Keratinocyte (primary cell): ENCODE results near the gene STAC2. TPM values are rescaled to one million over a fixed set of nuclear protein-coding genes. Genes with fewer than 3 reads are reported as not detected.
"Not testable (repeated sequence)": the region's sequence is repeated elsewhere in the genome, so short reads cannot be mapped to it uniquely, and the experiment has no call there.

Experiments
- DNase-seq: peaks from one replicate; pipeline ENCODE4 v3.0.0-alpha.2; 2011; ENCODE audit warnings: low read depth, missing footprints, low spot score
- FAIRE-seq: peaks from 2 replicates; lab custom pipeline; 2011; peaks lifted over from hg19 to GRCh38; lab: Jason Lieb, UNC
- H2AFZ ChIP-seq: 2 replicates; pipeline ENCODE4 v1.6.0; 2012; ENCODE audit warnings: low read length, control low read depth, inconsistent platforms; ENCODE audit not compliant: control insufficient read depth
- H3K27ac ChIP-seq: 2 replicates; pipeline ENCODE4 v1.5.1; 2011; ENCODE audit warnings: low read length; ENCODE audit not compliant: control insufficient read depth, insufficient read depth
- H3K27me3 ChIP-seq: 3 replicates; pipeline ENCODE4 v1.6.0; 2011; ENCODE audit warnings: low read length; ENCODE audit not compliant: control insufficient read depth, insufficient read depth; ENCODE audit errors: extremely low read depth
- H3K36me3 ChIP-seq, 2 experiments: 2 replicates in 1 of 2; 3 replicates in 1 of 2; pipeline ENCODE4 v1.5.1; 2011; ENCODE audit warnings: low read length in 2 of 2, mild to moderate bottlenecking in 1 of 2; ENCODE audit not compliant: control insufficient read depth in 2 of 2, insufficient read depth in 2 of 2; ENCODE audit errors: extremely low read depth in 1 of 2
- H3K4me1 ChIP-seq: 3 replicates; pipeline ENCODE4 v1.5.1; 2011; ENCODE audit warnings: low read length; ENCODE audit not compliant: control insufficient read depth, insufficient read depth; ENCODE audit errors: extremely low read depth
- H3K4me2 ChIP-seq: 3 replicates; pipeline ENCODE4 v1.6.0; 2011; ENCODE audit warnings: low read depth, low read length; ENCODE audit not compliant: control insufficient read depth, insufficient read depth; ENCODE audit errors: extremely low read depth
- H3K4me3 ChIP-seq, 3 experiments: fragments of 200-600 bp in 1 of 3; sonication (generic) in 1 of 3; 2 replicates in 2 of 3; 3 replicates in 1 of 3; pipeline ENCODE4 v1.5.1; 2011 to 2016; ENCODE audit warnings: low read length in 3 of 3, mild to moderate bottlenecking in 3 of 3, control low read depth in 2 of 3, inconsistent platforms in 1 of 3, low read depth in 1 of 3, mixed read lengths in 1 of 3, mixed run types in 1 of 3, moderate library complexity in 1 of 3; ENCODE audit not compliant: control insufficient read depth in 2 of 3, insufficient read depth in 2 of 3; ENCODE audit errors: extremely low read depth in 1 of 3
- H3K79me2 ChIP-seq: 2 replicates; pipeline ENCODE4 v1.6.0; 2012; ENCODE audit warnings: low read length; ENCODE audit not compliant: control insufficient read depth, insufficient read depth
- H3K9ac ChIP-seq: 3 replicates; pipeline ENCODE4 v1.6.0; 2011; ENCODE audit warnings: low read length; ENCODE audit not compliant: control insufficient read depth, insufficient read depth; ENCODE audit errors: extremely low read depth
- H3K9me1 ChIP-seq: 3 replicates; pipeline ENCODE4 v1.6.0; 2011; ENCODE audit warnings: low read length; ENCODE audit not compliant: control insufficient read depth, insufficient read depth; ENCODE audit errors: extremely low read depth
- H3K9me3 ChIP-seq: 2 replicates; pipeline ENCODE4 v1.5.1; 2012; ENCODE audit warnings: low read depth, low read length; ENCODE audit not compliant: control insufficient read depth
- H4K20me1 ChIP-seq: 3 replicates; pipeline ENCODE4 v1.6.0; 2011; ENCODE audit warnings: low read length; ENCODE audit not compliant: control insufficient read depth, insufficient read depth; ENCODE audit errors: extremely low read depth
- CTCF ChIP-seq, 3 experiments: IDR thresholded peaks in 1 of 3; conservative IDR thresholded peaks in 1 of 3; optimal IDR thresholded peaks in 1 of 3; 2 replicates in 2 of 3; 3 replicates in 1 of 3; pipeline versions ENCODE3 to v1.5.1; 2011; ENCODE audit warnings: low read length in 3 of 3, mild to moderate bottlenecking in 3 of 3, moderate library complexity in 2 of 3, control low read depth in 1 of 3, inconsistent platforms in 1 of 3; ENCODE audit not compliant: insufficient read depth in 2 of 3; ENCODE audit errors: extremely low read depth in 1 of 3
- EZH2 ChIP-seq: IDR thresholded peaks from one replicate; pipeline ENCODE4 v1.6.1; 2012; ENCODE audit warnings: inconsistent platforms, mild to moderate bottlenecking, low read length, moderate library complexity
- dilution Hi-C: fragments of 300-500 bp; cut with MboI; formaldehyde crosslinking; loops from one replicate; pipeline ENCODE4 v1.7.0; 2020; ENCODE audit warnings: low sequenced_read_pairs; ENCODE audit not compliant: extremely low pct_ligation_motif_present
- polyA plus RNA-seq, 5 experiments: library from polyadenylated mRNA; depleted of rRNA in 3 of 5; stranded (reverse) in 3 of 5; stranded (forward) in 1 of 5; unstranded in 1 of 5; fragments of >200 nt; gene quantifications; 1 replicate in 1 of 5; 2 replicates in 3 of 5; 3 replicates in 1 of 5; pipeline versions ENCODE4 v1.2.1 to v1.2.3, GENCODE V29; 2011 to 2012; ENCODE audit warnings: missing spikeins in 2 of 5, low read depth in 1 of 5, low replicate concordance in 1 of 5

STAC2 gene
- polyA plus RNA-seq, 1 donor (not counting 4 experiments of a cell fraction or from before 2014, with no cell fraction given): not detected

GRCh38 chr17:39169101-39169500, 56.6 kb downstream of the STAC2 start:
- no peak for TF ChIP-seq CTCF (optimal IDR thresholded peaks at IDR 0.05 in 1 of 3, IDR thresholded peaks at IDR 0.05 in 1 of 3, conservative IDR thresholded peaks at IDR 0.05 in 1 of 3; ENCODE audit: extremely low read depth in 1 of 3, insufficient read depth in 2 of 3, low read length in 3 of 3)
- TF ChIP-seq EZH2: no peak
- Histone ChIP-seq H3K4me2 (no peak overlapping the region), H3K9me1 (no peaks in the 10 kb centered on the region), H3K9me3 (no peaks in the 10 kb centered on the region), H3K9ac (no peak overlapping the region), H2AFZ (no peak overlapping the region), H3K27me3 (peaks cover 10% of the 10 kb centered on the region), H3K36me3 (no peaks in the 10 kb centered on the region), H3K4me1 (peaks cover 9% of the 10 kb centered on the region), H4K20me1 (no peaks in the 10 kb centered on the region), H3K4me3 (no peak overlapping the region), H3K27ac (no peak overlapping the region), H3K79me2 (no peaks in the 10 kb centered on the region)
- DNase-seq (no peak), FAIRE-seq (no peak)
- dilution Hi-C loops: no loop called here

DNA sequence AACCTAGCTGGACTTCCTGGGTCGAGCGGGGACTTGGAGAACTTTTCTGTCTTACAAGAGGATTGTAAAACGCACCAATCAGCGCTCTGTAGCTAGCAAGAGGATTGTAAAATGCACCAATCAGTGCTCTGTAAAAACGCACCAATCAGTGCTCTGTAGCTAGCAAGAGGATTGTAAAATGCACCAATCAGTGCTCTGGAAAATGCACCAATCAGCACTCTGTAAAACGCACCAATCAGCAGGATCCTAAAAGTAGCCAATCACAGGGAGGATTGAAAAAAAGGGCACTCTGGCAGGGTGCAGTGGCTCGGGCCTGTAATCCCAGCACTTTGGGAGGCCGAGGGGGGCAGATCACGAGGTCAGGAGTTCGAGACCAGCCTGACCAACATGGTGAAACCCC, 57.2 kb downstream of the STAC2 start:
- dilution Hi-C loops: not testable (repeated sequence)

GRCh38 chr17:39167476-39167875, 58.3 kb downstream of the STAC2 start:
- Histone ChIP-seq H3K9me3 (no peaks in the 10 kb centered on the region), H3K4me2 (no peak overlapping the region), H3K9me1 (no peaks in the 10 kb centered on the region), H3K36me3 (no peaks in the 10 kb centered on the region), H3K27me3 (peaks cover 10% of the 10 kb centered on the region), H3K27ac (no peak overlapping the region), H3K4me3 (no peak overlapping the region), H3K9ac (no peak overlapping the region), H3K4me1 (peaks cover 9% of the 10 kb centered on the region), H4K20me1 (no peaks in the 10 kb centered on the region), H3K79me2 (no peaks in the 10 kb centered on the region), H2AFZ (no peak overlapping the region)
- FAIRE-seq (no peak), DNase-seq (no peak)
- dilution Hi-C loops: no loop called here
- no peak for TF ChIP-seq CTCF (optimal IDR thresholded peaks at IDR 0.05 in 1 of 3, IDR thresholded peaks at IDR 0.05 in 1 of 3, conservative IDR thresholded peaks at IDR 0.05 in 1 of 3; ENCODE audit: extremely low read depth in 1 of 3, insufficient read depth in 2 of 3, low read length in 3 of 3)
- TF ChIP-seq EZH2: no peak

More for the DNA sequence above, 57.2 kb downstream of the STAC2 start:
- H3K27me3 ChIP-seq: peaks cover 10% of the 10 kb centered on the region
- H3K9me1 ChIP-seq, H3K9me3 ChIP-seq, H3K9ac ChIP-seq, H3K4me1 ChIP-seq, DNase-seq, H3K27ac ChIP-seq, H3K4me2 ChIP-seq, H3K4me3 ChIP-seq, FAIRE-seq, H4K20me1 ChIP-seq, H2AFZ ChIP-seq, H3K79me2 ChIP-seq, H3K36me3 ChIP-seq: not testable (repeated sequence)
